H1 (cell line): Measurements from ENCODE around the gene LYSET. TPM values are rescaled to one million over a fixed set of nuclear protein-coding genes. Genes with fewer than 3 reads are reported as not detected.

Source experiments
- CTCF ChIA-PET: fragments of 300-600 bp; sonication (Branson Sonifier 250); formaldehyde crosslinking; loops from one replicate; lab custom pipeline; 2021; ENCODE audit not compliant: partially characterized antibody; lab: Charles Lee
- POLR2A ChIA-PET: fragments of 300-600 bp; sonication (Branson Sonifier 250); formaldehyde crosslinking; loops from one replicate; lab custom pipeline; 2021; ENCODE audit warnings: inconsistent platforms; ENCODE audit not compliant: partially characterized antibody; lab: Charles Lee
- DNase-seq, 2 experiments: peaks; one replicate each; pipeline versions ENCODE4 v3.0.0 to v3.0.0-alpha.2; 2010 to 2022; ENCODE audit warnings: low spot score in 2 of 2, low read depth in 1 of 2, mixed read lengths in 1 of 2
- FAIRE-seq: peaks from 2 replicates; lab custom pipeline; 2011; peaks lifted over from hg19 to GRCh38; lab: Jason Lieb, UNC
- H2AFZ ChIP-seq: 2 replicates; pipeline ENCODE4 v1.8.1; 2012; ENCODE audit warnings: low read length, inconsistent platforms
- H2AK5ac ChIP-seq: 2 replicates; pipeline ENCODE4 v1.6.1; 2013; ENCODE audit warnings: low read depth, low read length
- H2BK120ac ChIP-seq: replicated peaks from 2 replicates; pipeline ENCODE3; 2013; ENCODE audit warnings: low read depth, low read length, inconsistent platforms
- H2BK12ac ChIP-seq: 2 replicates; pipeline ENCODE4 v1.6.1; 2013; ENCODE audit warnings: low read depth, low read length
- H2BK15ac ChIP-seq: 2 replicates; pipeline ENCODE4 v1.6.1; 2013; ENCODE audit warnings: low read length
- H2BK20ac ChIP-seq: 2 replicates; pipeline ENCODE4 v1.6.1; 2013; ENCODE audit warnings: low read length
- H2BK5ac ChIP-seq: 2 replicates; pipeline ENCODE4 v1.6.1; 2013; ENCODE audit warnings: low read depth, low read length
- H3K14ac ChIP-seq: 2 replicates; pipeline ENCODE4 v1.6.1; 2013; ENCODE audit warnings: inconsistent platforms; ENCODE audit not compliant: insufficient read length
- H3K18ac ChIP-seq: 2 replicates; pipeline ENCODE4 v1.6.1; 2013; ENCODE audit warnings: low read length; ENCODE audit errors: extremely low read depth
- H3K23ac ChIP-seq: 2 replicates; pipeline ENCODE4 v1.6.1; 2013; ENCODE audit warnings: inconsistent platforms; ENCODE audit not compliant: insufficient read length
- H3K23me2 ChIP-seq: 2 replicates; pipeline ENCODE4 v1.6.1; 2013; ENCODE audit warnings: low read depth, low read length
- H3K27ac ChIP-seq: 2 replicates; pipeline ENCODE4 v1.6.1; 2011; ENCODE audit warnings: low read depth, low read length, inconsistent platforms
- H3K27me3 ChIP-seq, 4 experiments: replicated peaks in 1 of 4; 1 replicate in 1 of 4; 2 replicates in 3 of 4; pipeline versions ENCODE4 v1.6.1 to v1.8.1; 2011 to 2013; ENCODE audit warnings: low read length in 3 of 4, mild to moderate bottlenecking in 3 of 4, inconsistent platforms in 2 of 4, mixed read lengths in 2 of 4, moderate library complexity in 1 of 4; ENCODE audit not compliant: control insufficient read depth in 3 of 4, insufficient read depth in 3 of 4; ENCODE audit errors: extremely low read depth in 1 of 4
- H3K36me3 ChIP-seq, 4 experiments: 2 replicates each; pipeline versions ENCODE4 v1.6.1 to v1.8.1; 2011 to 2013; ENCODE audit warnings: mild to moderate bottlenecking in 4 of 4, low read length in 3 of 4, moderate library complexity in 2 of 4, control low read depth in 1 of 4, inconsistent platforms in 1 of 4; ENCODE audit not compliant: insufficient read depth in 4 of 4, control insufficient read depth in 2 of 4
- H3K4ac ChIP-seq: replicated peaks from 2 replicates; pipeline ENCODE3; 2013; ENCODE audit warnings: low read length, low read depth, mixed read lengths, inconsistent platforms; ENCODE audit not compliant: insufficient read length
- H3K4me1 ChIP-seq, 4 experiments: replicated peaks in 1 of 4; 1 replicate in 1 of 4; 2 replicates in 3 of 4; pipeline versions ENCODE4 v1.6.1 to v1.8.1; 2011 to 2013; ENCODE audit warnings: low read length in 3 of 4, inconsistent platforms in 2 of 4, mixed read lengths in 1 of 4; ENCODE audit not compliant: insufficient read depth in 4 of 4, control insufficient read depth in 3 of 4
- H3K4me2 ChIP-seq, 2 experiments: 2 replicates each; pipeline versions ENCODE4 v1.6.1 to v1.8.1; 2011 to 2013; ENCODE audit warnings: low read depth in 2 of 2, low read length in 2 of 2, control low read depth in 1 of 2, inconsistent platforms in 1 of 2, mild to moderate bottlenecking in 1 of 2; ENCODE audit not compliant: insufficient read depth in 1 of 2
- H3K4me3 ChIP-seq, 4 experiments: fragments of 200-600, 300-600 bp in 1 of 4; sonication (generic), shearing (Covaris generic), sonication (Bioruptor Twin) in 1 of 4; 2 replicates each; pipeline versions ENCODE4 v1.5.1 to v1.8.1; 2011 to 2016; ENCODE audit warnings: low read length in 4 of 4, low read depth in 3 of 4, control low read depth in 2 of 4, inconsistent platforms in 2 of 4, mild to moderate bottlenecking in 2 of 4, mixed read lengths in 1 of 4, moderate library complexity in 1 of 4; ENCODE audit not compliant: insufficient read depth in 2 of 4; ENCODE audit errors: extremely low read depth in 1 of 4
- H3K56ac ChIP-seq: replicated peaks from 2 replicates; pipeline ENCODE3; 2013; ENCODE audit warnings: low read depth, mild to moderate bottlenecking, mixed read lengths, low read length, inconsistent platforms; ENCODE audit not compliant: insufficient read length
- H3K79me1 ChIP-seq: 2 replicates; pipeline ENCODE4 v1.6.1; 2013; ENCODE audit warnings: low read depth, low read length, control low read depth
- H3K79me2 ChIP-seq, 2 experiments: 2 replicates each; pipeline versions ENCODE4 v1.6.1 to v1.8.1; 2012 to 2013; ENCODE audit warnings: low read length in 2 of 2, mild to moderate bottlenecking in 2 of 2, inconsistent platforms in 1 of 2; ENCODE audit not compliant: insufficient read depth in 2 of 2, control insufficient read depth in 1 of 2
- H3K9ac ChIP-seq, 4 experiments: replicated peaks in 1 of 4; 1 replicate in 1 of 4; 2 replicates in 3 of 4; pipeline versions ENCODE4 v1.6.1 to v1.8.1; 2011 to 2013; ENCODE audit warnings: low read depth in 3 of 4, low read length in 3 of 4, control low read depth in 2 of 4, mild to moderate bottlenecking in 2 of 4, moderate library complexity in 2 of 4, inconsistent platforms in 1 of 4; ENCODE audit errors: extremely low read depth in 1 of 4
- H3K9me3 ChIP-seq, 2 experiments: 2 replicates each; pipeline versions ENCODE4 v1.6.1 to v1.8.1; 2012 to 2013; ENCODE audit warnings: mild to moderate bottlenecking in 2 of 2, moderate library complexity in 2 of 2, control low read depth in 1 of 2, inconsistent platforms in 1 of 2, low read depth in 1 of 2, low read length in 1 of 2, mixed read lengths in 1 of 2; ENCODE audit not compliant: insufficient read depth in 2 of 2
- H4K20me1 ChIP-seq, 2 experiments: replicated peaks in 1 of 2; 2 replicates each; pipeline versions ENCODE3 to v1.8.1; 2011 to 2013; ENCODE audit warnings: inconsistent platforms in 2 of 2, low read length in 2 of 2, mild to moderate bottlenecking in 1 of 2; ENCODE audit not compliant: insufficient read depth in 2 of 2, control insufficient read depth in 1 of 2
- H4K5ac ChIP-seq: 2 replicates; pipeline ENCODE4 v1.6.1; 2013; ENCODE audit warnings: low read length, low read depth, mixed read lengths, inconsistent platforms; ENCODE audit not compliant: insufficient read length
- H4K8ac ChIP-seq: 2 replicates; pipeline ENCODE4 v1.8.0; 2013; ENCODE audit warnings: mild to moderate bottlenecking, moderate library complexity, low read length, inconsistent platforms; ENCODE audit not compliant: insufficient read depth; ENCODE audit errors: extremely low read depth
- H4K91ac ChIP-seq: replicated peaks from 2 replicates; pipeline ENCODE3; 2013; ENCODE audit warnings: low read length, mixed read lengths, inconsistent platforms; ENCODE audit not compliant: insufficient read length
- EGR1 ChIP-seq: IDR thresholded peaks from 2 replicates; pipeline ENCODE4 v1.6.1; 2011; ENCODE audit warnings: low read depth, low read length, borderline replicate concordance
- EZH2 ChIP-seq: fragments of 200-600 bp; sonication (generic); IDR thresholded peaks from 2 replicates; pipeline ENCODE4 v1.7.1; 2012; ENCODE audit warnings: low read depth, mild to moderate bottlenecking, moderate library complexity, low read length, inconsistent platforms; ENCODE audit not compliant: severe bottlenecking
- JUN ChIP-seq: IDR thresholded peaks from 2 replicates; pipeline ENCODE4 v1.6.1; 2011; ENCODE audit warnings: low read depth, mild to moderate bottlenecking, improper control_type of control experiment, low read length
- KDM1A ChIP-seq: fragments of 200-600, 300-600 bp; sonication (generic); IDR thresholded peaks from 2 replicates; pipeline ENCODE4 v1.7.1; 2016; ENCODE audit warnings: mild to moderate bottlenecking, low read length, borderline replicate concordance
- POLR2A ChIP-seq, 2 experiments: IDR thresholded peaks; 1 replicate in 1 of 2; 2 replicates in 1 of 2; pipeline ENCODE4 v1.6.1; 2011; ENCODE audit warnings: low read depth in 2 of 2, low read length in 2 of 2, mild to moderate bottlenecking in 2 of 2; ENCODE audit errors: control extremely low read depth in 1 of 2
- RFX5 ChIP-seq: IDR thresholded peaks from 2 replicates; pipeline ENCODE4 v1.6.1; 2011; ENCODE audit warnings: low read depth, low read length, improper control_type of control experiment, borderline replicate concordance
- RNF2 ChIP-seq: fragments of 200-900, 300-1000 bp; sonication (generic); IDR thresholded peaks from 2 replicates; pipeline ENCODE4 v1.7.1; 2016; ENCODE audit warnings: borderline replicate concordance, low read depth, mild to moderate bottlenecking, antibody characterized with exemption, low read length; ENCODE audit not compliant: poor library complexity, severe bottlenecking; ENCODE audit errors: missing control alignments
- SIX5 ChIP-seq: IDR thresholded peaks from 2 replicates; pipeline ENCODE4 v1.6.1; 2011; ENCODE audit warnings: mild to moderate bottlenecking, low read depth, low read length
- WGBS, 2 experiments: shearing (Covaris generic) in 1 of 2; methylation state at CpG; one replicate each; pipeline versions ENCODE4 v1.1.6 to v1.1.7; 2013 to 2015; ENCODE audit warnings: low lambda C conversion rate in 2 of 2, mixed read lengths in 2 of 2, inconsistent platforms in 1 of 2, low coverage in 1 of 2, missing lambda C conversion rate in 1 of 2; ENCODE audit not compliant: insufficient replicate concordance in 2 of 2, insufficient coverage in 1 of 2, insufficient read length in 1 of 2; ENCODE audit errors: extremely low coverage in 1 of 2, missing lambda C conversion rate in 1 of 2; 5-methylcytosine and 5-hydroxymethylcytosine counted together
- polyA plus RNA-seq, 7 experiments: library from polyadenylated mRNA; depleted of rRNA in 3 of 7; stranded (reverse) in 5 of 7; unstranded in 2 of 7; fragments of >200 nt in 5 of 7; fragments of 200-250 nt in 2 of 7; gene quantifications; 1 replicate in 5 of 7; 2 replicates in 1 of 7; 4 replicates in 1 of 7; pipeline versions ENCODE4 v1.2.1 to v1.2.3, GENCODE V29; 2011 to 2013; ENCODE audit warnings: missing spikeins in 2 of 7, mixed read lengths in 2 of 7
- total RNA-seq: library from RNA; stranded (reverse); fragmentation: NEBNext Ultra II Directional; extraction: Animal tissue kit (Norgen Biotek cat#: 25700); gene quantifications from 2 replicates; pipeline ENCODE4 v1.2.1, GENCODE V29; 2021
- TF ChIP-seq, protein P1 (sequence below): IDR thresholded peaks from 2 replicates; pipeline ENCODE4 v1.6.1; 2012; ENCODE audit warnings: inconsistent platforms
- TF ChIP-seq, protein P2 (sequence below): IDR thresholded peaks from 2 replicates; pipeline ENCODE4 v1.6.1; 2012; ENCODE audit warnings: inconsistent platforms

LYSET gene
- total and polyA plus RNA-seq, 2 of the 8 experiments (the other 6 are each of a cell fraction or from before 2014, with no cell fraction given), result 26.2 to 26.9 TPM

DNA sequence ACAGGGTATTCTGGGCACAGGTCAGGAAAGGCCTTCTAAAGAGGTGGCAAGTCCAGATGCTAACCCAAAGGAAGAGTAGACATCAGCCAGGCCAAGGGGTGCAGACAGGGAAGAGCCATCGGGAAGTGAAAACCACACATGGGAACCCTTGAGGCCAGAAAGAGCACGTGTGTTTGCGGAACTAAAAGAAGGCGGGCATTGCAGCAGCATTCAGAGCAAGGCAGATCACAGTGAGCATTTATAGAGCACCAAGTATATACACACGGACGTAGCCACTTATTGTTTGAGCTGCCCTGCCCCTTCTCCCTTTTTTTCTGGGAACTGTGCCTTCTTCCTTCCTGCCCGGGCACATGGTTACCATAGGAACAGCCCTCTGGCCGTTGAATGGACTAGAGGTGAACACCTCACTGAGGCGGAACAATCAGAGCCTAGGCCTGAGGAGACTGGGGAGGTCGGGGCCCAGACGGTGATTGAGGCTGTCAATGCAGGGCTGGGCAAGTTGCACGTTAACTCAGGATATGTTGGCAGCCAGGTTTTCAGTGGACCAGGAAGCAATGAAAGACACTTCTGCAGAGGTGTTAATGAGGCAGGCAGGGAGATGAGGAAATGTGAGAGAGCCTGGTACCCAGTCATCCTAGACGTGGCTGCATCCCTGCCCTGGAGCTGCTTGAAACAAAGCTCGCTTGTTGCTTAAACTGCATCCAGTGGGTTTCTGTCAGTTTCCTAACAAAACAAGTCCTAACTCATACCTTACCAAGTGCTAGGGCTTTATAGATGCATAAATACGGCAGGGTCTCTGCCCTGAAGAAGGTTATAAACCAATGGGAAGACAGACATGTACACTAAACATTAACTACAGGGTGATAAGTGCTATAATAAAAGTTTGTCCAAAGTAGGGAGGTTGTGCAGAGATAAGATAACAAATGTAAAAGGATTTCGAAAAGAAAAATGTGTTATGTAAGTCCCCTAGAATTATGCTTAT, 34.6 kb upstream of the LYSET start:
- H2AK5ac ChIP-seq, result no peak overlapping the region
- no peak overlapping the region for H3K4me2 ChIP-seq
- H3K4ac ChIP-seq, result no peak overlapping the region
- no peak overlapping the region for H3K9ac ChIP-seq
- H3K79me2 ChIP-seq, result no peaks in the 10 kb centered on the region
- no peaks in the 10 kb centered on the region for H4K20me1 ChIP-seq
- CTCF ChIA-PET, result interaction anchor here (0.6 to 1.2 kb wide), 4 partner anchors 11 to 37 kb away, joined by 3 to 4 read pairs (median 3); no protein-coding TSS in a partner anchor
- H3K23me2 ChIP-seq, result no peaks in the 10 kb centered on the region
- 0 out of 2 replicates have a peak overlapping the region, but pooled peaks have one; percentile 13 for H2BK20ac ChIP-seq
- no peak overlapping the region for H4K91ac ChIP-seq
- H2BK5ac ChIP-seq, result no peak overlapping the region
- no peak overlapping the region for H3K27ac ChIP-seq
- no peak overlapping the region; the same call in 1 of the 2 replicates for H2BK12ac ChIP-seq
- H2BK120ac ChIP-seq, result no peak overlapping the region
- H3K4me3 ChIP-seq, result no peak overlapping the region
- H3K36me3 ChIP-seq, result no peaks in the 10 kb centered on the region
- 79% methylated on average over 16 of the region's 16 CpGs; no CpG with 5 or more reads in 1 of the 2 experiments for WGBS, 2 experiments
- no peak for FAIRE-seq
- DNase-seq, result no peak
- no peak overlapping the region for H3K56ac ChIP-seq
- H3K27me3 ChIP-seq, result no peaks in the 10 kb centered on the region; a peak in 1 of 7 replicates
- no peak overlapping the region for H2BK15ac ChIP-seq
- H3K14ac ChIP-seq, result no peak overlapping the region
- H3K18ac ChIP-seq, result no peak overlapping the region
- H4K8ac ChIP-seq, result no peak overlapping the region
- peak overlapping the region; percentile 40; the same call in 1 of the 2 replicates for H2AFZ ChIP-seq
- H3K23ac ChIP-seq, result no peak overlapping the region
- no peak overlapping the region for H4K5ac ChIP-seq
- POLR2A ChIA-PET, result no interaction called here
- H3K4me1 ChIP-seq, result 0 out of 7 replicates have a peak, but pooled peaks cover 0 to 3% (median 0%) of the 10 kb centered on the region in 4 experiments
- H3K79me1 ChIP-seq, result no peaks in the 10 kb centered on the region
- no peaks in the 10 kb centered on the region for H3K9me3 ChIP-seq
- TF ChIP-seq POLR2A (IDR thresholded peaks at IDR 0.05; ENCODE audit: control extremely low read depth in 1 of 2, low read depth in 2 of 2, low read length in 2 of 2), result no peak
- no peak for TF ChIP-seq JUN
- TF ChIP-seq EGR1, result no peak
- no peak for TF ChIP-seq RNF2
- TF ChIP-seq RFX5, result no peak
- TF ChIP-seq, protein P1, sequence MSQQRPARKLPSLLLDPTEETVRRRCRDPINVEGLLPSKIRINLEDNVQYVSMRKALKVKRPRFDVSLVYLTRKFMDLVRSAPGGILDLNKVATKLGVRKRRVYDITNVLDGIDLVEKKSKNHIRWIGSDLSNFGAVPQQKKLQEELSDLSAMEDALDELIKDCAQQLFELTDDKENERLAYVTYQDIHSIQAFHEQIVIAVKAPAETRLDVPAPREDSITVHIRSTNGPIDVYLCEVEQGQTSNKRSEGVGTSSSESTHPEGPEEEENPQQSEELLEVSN, result no peak
- no peak for TF ChIP-seq EZH2
- no peak for TF ChIP-seq SIX5
- TF ChIP-seq, protein P2, sequence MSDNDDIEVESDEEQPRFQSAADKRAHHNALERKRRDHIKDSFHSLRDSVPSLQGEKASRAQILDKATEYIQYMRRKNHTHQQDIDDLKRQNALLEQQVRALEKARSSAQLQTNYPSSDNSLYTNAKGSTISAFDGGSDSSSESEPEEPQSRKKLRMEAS, result no peak
- no peak for TF ChIP-seq KDM1A
